Memory B cell (primary cell): Measurements from ENCODE around the gene RFC4.
"Not testable (repeated sequence)": the region's sequence is repeated elsewhere in the genome, so short reads cannot be mapped to it uniquely, and the experiment has no call there.

Experiments used
- ATAC-seq: fragments of 150-1000 bp; cut with Tn5 transposase; 2 replicates; pipeline ENCODE4 v1.10.0; 2021; ENCODE audit warnings: low read depth, mild to moderate bottlenecking, moderate library complexity
- DNase-seq, 2 donors: peaks; one replicate each; pipeline ENCODE4 v3.0.0; 2022; ENCODE audit warnings: low spot score in 2 of 2
- H3K27ac Mint-ChIP-seq: one replicate; pipeline ENCODE4 v1.8.0; 2022; ENCODE audit warnings: mild to moderate bottlenecking, moderate library complexity, mixed read lengths
- H3K27me3 Mint-ChIP-seq: one replicate; pipeline ENCODE4 v1.8.0; 2022; ENCODE audit warnings: mixed read lengths
- H3K36me3 Mint-ChIP-seq: one replicate; pipeline ENCODE4 v1.8.0; 2022; ENCODE audit warnings: mild to moderate bottlenecking, mixed read lengths
- H3K4me1 Mint-ChIP-seq: one replicate; pipeline ENCODE4 v1.8.0; 2022; ENCODE audit warnings: mixed read lengths
- H3K4me3 Mint-ChIP-seq: one replicate; pipeline ENCODE4 v1.8.0; 2022; ENCODE audit warnings: mild to moderate bottlenecking, moderate library complexity, mixed read lengths
- H3K9me3 Mint-ChIP-seq: one replicate; pipeline ENCODE4 v1.8.0; 2022; ENCODE audit warnings: mixed read lengths

RFC4 gene

DNA sequence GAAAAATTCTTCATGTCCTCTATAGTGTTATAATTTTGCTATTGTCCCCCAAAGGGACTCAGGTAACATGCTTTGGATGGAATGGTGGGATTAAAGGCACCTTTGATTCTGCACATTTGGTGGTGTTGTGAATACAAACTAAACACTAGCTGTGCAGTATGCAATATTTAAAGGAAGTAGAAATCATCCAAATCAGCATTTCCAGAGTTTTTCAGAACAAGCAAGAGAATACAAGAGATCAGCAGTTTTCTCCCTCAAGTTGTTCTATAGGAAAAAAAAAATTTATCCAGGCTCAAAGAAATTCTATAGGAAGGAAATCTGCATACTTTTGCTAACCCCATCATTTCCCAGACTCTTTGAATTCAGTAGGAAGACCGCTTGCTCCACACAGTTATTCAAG lies 26.0 kb upstream of the RFC4 start:
- H3K36me3 Mint-ChIP-seq, result no peaks in the 10 kb centered on the region
- H3K4me1 Mint-ChIP-seq, result no peaks in the 10 kb centered on the region
- ATAC-seq, result no peak
- DNase-seq, result no peak
- H3K27me3 Mint-ChIP-seq, result peaks cover 11% of the 10 kb centered on the region
- no peak overlapping the region for H3K27ac Mint-ChIP-seq
- H3K9me3 Mint-ChIP-seq, result peaks cover 3% of the 10 kb centered on the region
- no peak overlapping the region for H3K4me3 Mint-ChIP-seq

DNA sequence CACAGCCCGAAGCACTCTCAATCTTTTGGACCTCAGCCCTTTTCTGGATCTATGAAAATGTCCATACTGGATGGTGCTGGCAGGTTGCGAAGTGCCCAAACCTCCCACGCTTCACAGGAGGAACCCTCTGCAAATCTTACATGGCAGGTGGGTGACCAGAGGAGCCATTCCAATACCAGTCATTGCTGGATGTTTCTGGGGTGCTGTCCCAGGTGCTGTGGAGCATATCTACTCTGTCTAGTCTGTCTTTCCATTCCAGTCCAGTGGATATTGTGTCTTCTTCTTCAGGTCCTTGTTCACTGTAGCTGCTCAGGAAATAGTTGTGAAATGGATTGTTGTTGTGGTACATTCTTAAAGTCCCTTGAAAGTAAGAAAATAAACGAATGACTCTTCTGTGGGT lies 25.5 kb upstream of the RFC4 start:
- Mint-ChIP-seq H3K27ac (no peak overlapping the region), H3K4me3 (no peak overlapping the region), H3K9me3 (peaks cover 3% of the 10 kb centered on the region), H3K4me1 (no peaks in the 10 kb centered on the region), H3K27me3 (peaks cover 11% of the 10 kb centered on the region), H3K36me3 (no peaks in the 10 kb centered on the region)
- DNase-seq (no peak), ATAC-seq (no peak)

DNA sequence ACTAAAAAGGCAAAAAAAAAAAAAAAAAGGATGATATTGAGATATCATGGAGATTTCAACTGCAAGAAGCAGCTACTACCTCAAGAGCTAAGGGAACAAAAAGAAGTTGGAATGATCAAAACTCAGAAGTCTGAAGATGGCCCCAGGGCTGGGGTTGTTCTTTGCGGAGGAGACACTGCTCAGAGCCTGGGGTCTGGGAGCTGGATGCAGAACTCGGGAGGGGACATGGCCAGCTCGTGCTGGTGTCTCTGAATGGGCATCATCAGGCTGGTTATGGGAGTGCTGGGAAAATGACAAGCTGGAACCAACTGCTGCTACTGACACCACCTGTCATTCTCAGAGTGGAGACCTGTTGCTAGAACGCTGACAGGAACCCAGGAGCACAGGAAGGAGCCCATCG lies 22.1 kb upstream of the RFC4 start:
- no peaks in the 10 kb centered on the region for H3K9me3 Mint-ChIP-seq
- peaks cover 21% of the 10 kb centered on the region for H3K27me3 Mint-ChIP-seq
- H3K4me3 Mint-ChIP-seq, result no peak overlapping the region
- peaks cover 16% of the 10 kb centered on the region for H3K4me1 Mint-ChIP-seq
- ATAC-seq, result no peak
- DNase-seq, result no peak
- H3K36me3 Mint-ChIP-seq, result no peaks in the 10 kb centered on the region
- H3K27ac Mint-ChIP-seq, result no peak overlapping the region

DNA sequence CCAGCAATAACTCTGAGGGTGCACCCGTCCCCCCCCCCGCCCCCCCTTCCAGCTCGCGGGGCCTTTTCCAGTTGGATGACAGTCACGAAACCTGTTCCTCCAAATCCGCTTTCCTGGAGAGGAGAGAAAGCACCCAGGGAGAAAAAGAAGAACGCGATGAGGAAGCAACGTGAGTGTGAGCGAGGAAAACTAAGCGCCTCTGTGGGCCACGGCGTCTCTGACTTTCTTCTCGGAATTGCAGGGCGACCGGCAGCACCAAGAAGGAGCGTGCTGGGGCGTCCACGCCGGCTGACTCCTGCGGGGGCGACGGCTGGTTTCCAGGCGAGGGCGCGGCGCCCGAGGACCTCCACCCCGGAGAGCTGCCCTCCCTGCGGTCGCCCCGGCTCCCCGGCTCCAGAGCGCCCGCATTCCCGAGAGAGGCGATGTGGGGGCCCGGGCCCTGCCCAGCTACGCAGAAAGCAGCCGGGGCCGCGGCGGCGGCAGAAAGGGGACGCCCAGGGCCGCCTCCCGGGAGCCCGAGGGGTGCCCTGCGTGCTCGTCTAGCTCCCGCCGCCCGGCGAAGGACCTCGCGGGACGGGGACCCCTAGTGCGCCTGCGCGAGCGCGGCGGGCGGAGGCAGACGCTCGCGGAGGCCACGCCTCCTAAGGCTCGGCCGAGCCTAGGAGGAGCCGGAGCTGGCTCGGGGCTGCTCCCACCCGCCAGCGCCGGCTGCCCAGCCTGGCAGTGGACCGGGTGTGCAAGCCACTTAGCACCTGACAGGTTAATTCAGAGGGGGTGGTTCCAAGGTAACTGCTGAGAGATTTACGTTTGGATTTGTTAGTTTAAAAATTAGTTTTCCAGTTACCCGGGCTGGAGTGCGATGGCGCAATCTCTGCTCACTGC lies 20.9 kb upstream of the RFC4 start:
- Mint-ChIP-seq H3K27me3 (peaks cover 21% of the 10 kb centered on the region), H3K27ac (no peak overlapping the region)

DNA sequence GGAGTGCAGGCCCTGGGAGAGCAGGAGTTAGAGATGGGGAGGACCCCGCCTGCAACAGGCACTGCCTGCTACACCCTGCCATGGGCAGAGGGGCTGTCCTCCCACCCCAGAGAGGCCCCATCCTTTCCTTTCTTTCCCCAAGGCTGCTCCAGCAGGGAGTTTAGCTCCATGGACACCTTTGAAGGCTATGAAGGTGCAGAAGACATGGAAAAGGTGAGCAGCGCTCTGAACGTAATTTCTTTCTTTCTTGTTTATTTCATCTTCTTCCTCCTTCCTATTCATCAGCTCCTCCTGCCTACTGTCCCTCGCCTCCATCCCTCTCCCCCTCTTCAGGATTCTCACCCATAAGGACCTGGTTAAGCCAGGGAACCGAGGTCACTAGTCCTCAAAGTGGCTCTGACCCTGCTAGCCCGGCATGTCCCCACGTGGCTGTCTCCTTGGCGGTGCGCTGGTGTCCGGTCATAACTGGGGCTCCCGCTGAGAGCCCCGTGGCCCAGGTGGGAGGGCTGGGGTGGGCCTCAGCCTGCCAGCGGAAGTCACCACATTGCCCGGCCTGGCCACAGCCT lies 20.2 kb upstream of the RFC4 start:
- Mint-ChIP-seq H3K36me3 (no peaks in the 10 kb centered on the region), H3K9me3 (no peaks in the 10 kb centered on the region), H3K27me3 (peaks cover 19% of the 10 kb centered on the region), H3K4me3 (peak overlapping the region; percentile 55), H3K27ac (no peak overlapping the region), H3K4me1 (peaks cover 16% of the 10 kb centered on the region)
- DNase-seq (peak in 1 of 2 donors; percentile 21), ATAC-seq (no peak)

More for the DNA sequence above, 20.9 kb upstream of the RFC4 start:
- ATAC-seq, result peak; percentile 90
- Mint-ChIP-seq H3K4me1 (peaks cover 16% of the 10 kb centered on the region), H3K9me3 (no peaks in the 10 kb centered on the region), H3K36me3 (no peaks in the 10 kb centered on the region), H3K4me3 (peak overlapping the region; percentile 55)
- DNase-seq, result peak; percentile 80 to 84

DNA sequence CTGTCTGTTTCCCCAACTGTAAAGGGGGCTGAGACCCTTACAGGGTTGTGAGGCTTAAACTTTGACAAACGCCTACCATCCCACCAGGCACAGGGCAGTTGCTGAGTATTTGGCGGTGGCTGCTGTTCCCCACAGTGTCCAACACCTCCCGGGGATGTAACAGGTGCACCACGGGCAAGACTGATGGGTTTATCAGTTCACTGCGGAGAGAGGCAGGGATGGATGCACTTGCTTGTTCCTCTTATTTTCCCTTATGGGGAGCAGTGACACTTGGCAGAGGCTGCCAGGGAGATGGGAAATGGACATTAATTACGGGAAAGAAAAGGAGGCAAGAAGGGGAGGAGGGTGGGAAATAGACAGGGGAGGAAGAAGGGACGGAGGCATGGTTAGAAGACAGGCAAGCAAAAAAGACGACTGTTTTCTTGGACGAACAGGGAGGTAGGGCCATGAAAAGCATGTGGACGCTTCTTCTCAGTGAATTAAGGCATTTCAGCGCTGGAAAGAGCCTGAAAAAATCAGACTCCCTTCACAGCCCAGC lies 19.7 kb upstream of the RFC4 start:
- Mint-ChIP-seq H3K4me1 (peaks cover 16% of the 10 kb centered on the region), H3K9me3 (no peaks in the 10 kb centered on the region), H3K27ac (no peak overlapping the region), H3K36me3 (no peaks in the 10 kb centered on the region), H3K27me3 (peaks cover 19% of the 10 kb centered on the region), H3K4me3 (peak overlapping the region; percentile 55)
- DNase-seq, result no peak
- ATAC-seq, result no peak

DNA sequence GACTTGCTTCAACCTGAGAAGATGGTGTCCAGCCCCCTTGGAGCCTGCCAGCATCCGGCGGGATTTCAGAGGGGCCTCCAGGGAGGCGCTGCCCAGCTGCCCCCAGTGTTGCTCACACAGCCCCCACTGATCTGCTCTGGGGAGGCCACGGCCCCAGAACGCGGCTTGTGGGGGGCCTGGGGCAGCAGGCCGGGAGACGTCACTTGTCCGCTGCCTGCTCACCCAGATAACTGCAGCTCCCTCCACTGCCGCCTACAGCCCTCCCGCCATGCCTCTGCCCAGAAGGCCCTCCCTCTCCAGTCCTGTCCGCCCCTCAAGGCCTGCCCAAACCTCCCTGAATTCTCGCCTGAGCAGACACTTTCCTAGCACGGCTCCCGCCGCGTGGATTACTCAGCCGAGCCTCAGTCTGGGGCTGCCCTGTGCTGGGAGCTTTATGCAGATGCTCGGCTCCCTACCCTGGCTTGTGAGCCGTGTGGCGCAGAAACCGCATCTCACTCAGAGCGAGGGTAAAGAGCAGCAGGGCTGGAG lies 19.1 kb upstream of the RFC4 start:
- peak; percentile 24 to 33 for DNase-seq
- H3K27ac Mint-ChIP-seq, result no peak overlapping the region
- peak; percentile 28 for ATAC-seq
- H3K36me3 Mint-ChIP-seq, result no peaks in the 10 kb centered on the region
- no peaks in the 10 kb centered on the region for H3K9me3 Mint-ChIP-seq
- H3K4me3 Mint-ChIP-seq, result peak overlapping the region; percentile 55
- H3K4me1 Mint-ChIP-seq, result peaks cover 16% of the 10 kb centered on the region
- peaks cover 18% of the 10 kb centered on the region for H3K27me3 Mint-ChIP-seq

DNA sequence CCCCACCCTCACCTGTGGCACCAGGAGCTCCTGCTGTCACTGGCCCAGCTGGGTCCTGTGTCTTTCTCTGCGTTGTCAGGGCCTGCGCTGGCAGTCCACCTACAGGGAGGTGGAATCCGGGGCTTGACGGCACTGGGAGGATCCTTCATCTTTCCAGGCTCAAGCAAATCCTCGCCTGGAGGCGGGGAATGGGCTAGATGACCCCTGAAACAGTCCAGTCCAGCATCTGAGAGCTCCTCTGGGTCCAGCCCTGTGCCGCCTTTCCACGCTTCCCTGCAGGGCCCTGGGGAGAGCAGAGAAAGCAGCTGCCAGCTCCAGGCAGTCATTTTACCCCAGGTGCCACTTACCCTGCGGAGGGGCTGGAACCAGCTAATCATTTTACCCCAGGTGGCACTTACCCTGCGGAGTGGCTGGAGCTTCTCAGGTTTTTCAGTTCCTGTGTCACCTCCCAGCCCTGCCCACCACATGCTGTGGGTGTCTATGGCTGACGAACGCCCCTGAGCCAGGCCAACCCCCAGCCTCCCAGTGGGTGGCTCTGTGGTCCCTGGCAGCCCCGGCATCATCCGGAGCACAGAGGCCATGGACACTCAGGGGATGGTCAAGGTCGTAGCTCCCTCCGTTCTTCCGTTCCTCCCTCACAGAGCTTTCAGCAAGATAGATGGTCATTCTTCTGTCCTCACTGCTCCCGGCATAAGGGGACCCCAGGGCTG lies 18.3 kb upstream of the RFC4 start:
- H3K9me3 Mint-ChIP-seq, result no peaks in the 10 kb centered on the region
- no peak overlapping the region for H3K27ac Mint-ChIP-seq
- DNase-seq (no peak), ATAC-seq (no peak)
- peaks cover 16% of the 10 kb centered on the region for H3K4me1 Mint-ChIP-seq
- peaks cover 12% of the 10 kb centered on the region for H3K27me3 Mint-ChIP-seq
- peak overlapping the region; percentile 37 for H3K4me3 Mint-ChIP-seq
- no peaks in the 10 kb centered on the region for H3K36me3 Mint-ChIP-seq

DNA sequence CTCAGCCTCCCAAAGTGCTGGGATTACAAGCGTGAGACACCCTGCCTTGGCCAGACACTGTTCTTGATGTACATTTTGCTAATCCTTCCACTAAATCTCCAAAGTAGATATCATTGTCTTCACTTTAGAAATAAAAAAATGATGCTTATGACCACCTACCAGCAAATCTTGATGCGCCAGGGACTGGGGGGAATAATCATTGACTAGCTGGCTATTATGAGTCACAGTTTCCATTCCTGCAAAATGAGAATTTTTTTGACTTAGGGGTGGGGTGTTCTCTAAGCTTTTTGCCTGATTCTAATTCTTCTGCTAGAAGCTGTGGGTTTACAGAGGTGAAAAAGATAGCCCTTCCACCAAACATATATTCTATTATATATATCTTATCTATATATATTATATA lies 17.1 kb upstream of the RFC4 start:
- Mint-ChIP-seq H3K9me3 (no peaks in the 10 kb centered on the region), H3K36me3 (no peaks in the 10 kb centered on the region), H3K4me1 (peaks cover 16% of the 10 kb centered on the region), H3K27ac (no peak overlapping the region), H3K27me3 (peaks cover 10% of the 10 kb centered on the region), H3K4me3 (no peak overlapping the region)
- DNase-seq, result no peak
- no peak for ATAC-seq

DNA sequence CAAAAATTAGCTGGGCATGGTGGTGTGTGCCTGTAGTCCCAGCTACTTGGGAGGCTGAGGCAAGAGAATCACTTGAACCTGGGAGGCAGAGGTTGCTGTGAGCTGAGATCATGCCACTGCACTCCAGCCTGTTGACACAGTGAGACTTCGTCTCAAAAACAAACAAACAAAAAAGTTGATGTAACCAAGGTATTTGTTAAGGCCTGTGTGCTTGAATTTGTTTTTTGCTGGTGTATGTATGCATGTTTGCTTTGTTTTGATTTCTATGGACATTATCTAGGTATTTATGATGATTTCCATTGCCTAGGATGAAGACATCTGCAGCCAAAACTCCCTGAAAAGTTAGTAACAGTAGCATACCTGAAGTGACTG lies 16.1 kb upstream of the RFC4 start:
- not testable (repeated sequence) for H3K4me3 Mint-ChIP-seq, H3K27me3 Mint-ChIP-seq, H3K36me3 Mint-ChIP-seq, H3K27ac Mint-ChIP-seq, H3K9me3 Mint-ChIP-seq, ATAC-seq, DNase-seq
- peaks cover 16% of the 10 kb centered on the region for H3K4me1 Mint-ChIP-seq

DNA sequence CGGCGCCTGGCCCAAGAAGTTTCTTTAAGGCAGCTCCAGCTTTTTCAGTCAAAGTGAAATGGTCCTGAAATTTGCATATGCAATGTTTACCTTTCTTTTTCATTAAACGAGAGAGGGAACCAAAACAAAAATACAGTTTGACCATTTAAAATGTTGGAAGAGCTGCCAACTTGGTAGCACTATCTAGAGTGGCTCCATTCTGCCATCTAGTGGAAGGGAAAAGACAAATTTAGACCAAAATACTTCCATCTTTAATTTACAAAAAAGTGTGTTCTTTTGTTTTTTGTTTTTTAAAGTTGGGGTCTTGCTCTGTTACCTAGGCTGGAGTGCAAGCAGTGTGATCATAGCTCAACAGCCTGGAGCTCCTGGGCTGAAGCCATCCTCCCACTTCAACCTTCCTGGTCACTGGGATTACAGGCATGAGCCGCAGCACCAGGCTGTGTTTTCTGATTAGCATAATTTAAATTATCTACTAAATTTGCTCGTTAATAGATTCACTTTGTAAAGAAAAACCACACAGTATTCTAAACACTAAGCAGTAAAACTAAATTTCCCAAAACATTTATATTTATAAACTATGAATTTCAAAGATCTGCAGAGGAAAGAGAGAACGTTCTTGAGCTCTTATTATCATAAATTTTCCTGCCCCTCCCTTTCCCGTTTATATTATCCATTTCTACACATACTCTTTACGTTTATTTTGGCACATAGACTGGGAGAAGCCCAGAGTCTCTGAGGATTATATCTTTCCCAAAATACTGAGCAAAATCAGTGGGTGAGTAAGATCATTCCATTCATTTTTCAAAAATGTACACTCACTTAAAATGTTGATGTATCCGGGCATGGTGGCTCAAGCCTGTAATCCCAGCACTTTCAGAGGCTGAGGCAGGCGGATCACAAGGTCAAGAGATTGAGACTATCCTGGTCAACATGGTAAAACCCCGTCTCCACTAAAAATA lies 15.4 kb upstream of the RFC4 start:
- DNase-seq, result peak in 1 of 2 donors; percentile 38
- Mint-ChIP-seq H3K9me3 (no peaks in the 10 kb centered on the region), H3K4me1 (peaks cover 16% of the 10 kb centered on the region), H3K27me3 (peaks cover 10% of the 10 kb centered on the region), H3K36me3 (no peaks in the 10 kb centered on the region), H3K27ac (no peak overlapping the region), H3K4me3 (no peak overlapping the region)
- peak; percentile 33 for ATAC-seq

DNA sequence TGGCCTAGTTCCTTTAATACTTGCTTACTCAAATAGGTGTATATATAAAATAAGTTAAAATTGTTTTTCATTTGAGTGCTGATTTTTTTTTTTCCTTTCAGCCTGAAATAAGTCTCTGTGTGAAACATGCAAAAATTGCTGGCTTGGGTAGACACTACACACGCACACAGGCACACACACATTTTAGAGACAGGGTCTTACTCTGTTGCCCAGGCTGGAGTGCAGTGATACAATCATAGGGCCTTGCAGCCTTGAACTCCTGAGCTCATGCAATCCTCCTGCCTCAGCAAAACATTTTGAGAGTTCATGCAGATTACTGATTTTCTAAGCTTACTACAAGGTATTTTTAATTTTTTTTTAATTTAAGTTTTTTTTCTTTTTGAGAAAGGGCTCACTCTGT lies 12.7 kb upstream of the RFC4 start:
- ATAC-seq, result no peak
- no peak overlapping the region for H3K27ac Mint-ChIP-seq
- no peaks in the 10 kb centered on the region for H3K9me3 Mint-ChIP-seq
- no peak overlapping the region for H3K4me3 Mint-ChIP-seq
- H3K36me3 Mint-ChIP-seq, result no peaks in the 10 kb centered on the region
- no peak for DNase-seq
- H3K27me3 Mint-ChIP-seq, result no peaks in the 10 kb centered on the region
- no peaks in the 10 kb centered on the region for H3K4me1 Mint-ChIP-seq

DNA sequence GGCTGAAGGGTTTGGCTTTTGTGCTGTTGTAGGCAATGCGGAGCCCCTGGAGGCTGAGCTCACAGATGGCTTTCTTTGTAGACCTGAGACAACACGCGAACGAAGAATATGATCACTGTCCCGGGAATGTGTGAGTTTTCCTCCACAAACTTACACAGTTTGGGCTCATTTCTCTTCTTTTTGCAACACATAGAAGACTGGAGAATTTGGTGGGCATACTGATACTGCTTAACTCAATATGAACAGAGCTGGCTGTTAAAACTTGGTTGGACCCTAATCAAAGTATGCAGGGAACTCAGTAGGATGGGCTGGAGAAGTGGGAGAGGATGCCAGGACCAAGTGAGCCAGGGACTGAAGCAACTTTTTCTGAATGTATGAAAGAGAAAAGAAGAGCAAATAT lies 12.2 kb upstream of the RFC4 start:
- no peaks in the 10 kb centered on the region for H3K27me3 Mint-ChIP-seq

More for the DNA sequence above, 12.2 kb upstream of the RFC4 start:
- Mint-ChIP-seq H3K36me3 (no peaks in the 10 kb centered on the region), H3K9me3 (no peaks in the 10 kb centered on the region), H3K4me1 (no peaks in the 10 kb centered on the region), H3K4me3 (no peak overlapping the region), H3K27ac (no peak overlapping the region)
- ATAC-seq (no peak), DNase-seq (no peak)
